GM04504 (cell line): ENCODE data around the gene SPPL3.
"Not testable (repeated sequence)": the region's sequence is repeated elsewhere in the genome, so short reads cannot be mapped to it uniquely, and the experiment has no call there.

Experiments used
- DNase-seq: peaks from one replicate; pipeline ENCODE4 v3.0.0-alpha.2; 2012; ENCODE audit warnings: low read depth

SPPL3 gene

DNA sequence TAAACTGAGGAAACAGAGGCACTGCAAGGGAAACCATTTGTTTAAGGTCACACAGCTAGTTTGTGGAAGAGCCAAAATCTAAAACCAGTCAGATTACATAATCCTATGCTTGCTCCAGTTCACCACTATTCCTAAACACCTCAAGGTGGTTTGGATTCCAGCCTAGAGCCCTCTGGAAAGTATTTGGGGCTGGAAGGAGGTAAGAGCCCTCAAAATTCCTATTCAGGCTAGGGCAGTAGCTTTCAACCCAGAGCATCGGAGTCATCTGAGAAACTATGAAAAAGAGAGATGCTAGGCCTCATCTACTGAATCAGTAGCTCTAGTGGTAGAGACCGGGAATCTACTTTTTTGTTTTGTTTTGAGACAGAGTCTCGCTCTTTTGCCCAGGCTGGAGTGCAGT, 16.0 kb upstream of the SPPL3 start:
- DNase-seq: no peak

DNA sequence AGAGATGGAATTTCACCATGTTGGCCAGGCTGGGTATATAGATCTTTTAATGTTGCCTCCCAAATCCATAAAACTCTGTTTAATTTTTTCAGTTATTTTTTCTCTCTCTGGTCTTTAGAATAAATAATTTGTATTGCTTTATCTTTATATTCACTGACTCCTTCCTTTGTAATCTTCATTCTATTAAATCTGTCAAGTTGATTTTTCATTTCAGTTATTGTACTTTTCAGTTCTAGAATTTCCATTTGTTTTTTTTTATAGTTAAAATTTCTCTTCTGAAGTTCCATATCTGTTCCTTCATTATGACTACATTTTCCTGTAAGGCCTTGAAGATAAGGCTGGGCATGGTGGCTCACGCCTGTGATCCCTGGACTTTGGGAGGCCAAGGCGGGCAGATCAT, 13.6 kb upstream of the SPPL3 start:
- DNase-seq: no peak

GRCh38 chr12:120916561-120916960, 12.4 kb upstream of the SPPL3 start:
- DNase-seq: no peak

GRCh38 chr12:120914794-120915193, 10.6 kb upstream of the SPPL3 start:
- DNase-seq: no peak

GRCh38 chr12:120909633-120910298, 5.6 kb upstream of the SPPL3 start:
- DNase-seq: no peak

- DNase-seq: no peak
These were observed 1.8 kb upstream of the SPPL3 start for GRCh38 chr12:120905856-120906384.

DNA sequence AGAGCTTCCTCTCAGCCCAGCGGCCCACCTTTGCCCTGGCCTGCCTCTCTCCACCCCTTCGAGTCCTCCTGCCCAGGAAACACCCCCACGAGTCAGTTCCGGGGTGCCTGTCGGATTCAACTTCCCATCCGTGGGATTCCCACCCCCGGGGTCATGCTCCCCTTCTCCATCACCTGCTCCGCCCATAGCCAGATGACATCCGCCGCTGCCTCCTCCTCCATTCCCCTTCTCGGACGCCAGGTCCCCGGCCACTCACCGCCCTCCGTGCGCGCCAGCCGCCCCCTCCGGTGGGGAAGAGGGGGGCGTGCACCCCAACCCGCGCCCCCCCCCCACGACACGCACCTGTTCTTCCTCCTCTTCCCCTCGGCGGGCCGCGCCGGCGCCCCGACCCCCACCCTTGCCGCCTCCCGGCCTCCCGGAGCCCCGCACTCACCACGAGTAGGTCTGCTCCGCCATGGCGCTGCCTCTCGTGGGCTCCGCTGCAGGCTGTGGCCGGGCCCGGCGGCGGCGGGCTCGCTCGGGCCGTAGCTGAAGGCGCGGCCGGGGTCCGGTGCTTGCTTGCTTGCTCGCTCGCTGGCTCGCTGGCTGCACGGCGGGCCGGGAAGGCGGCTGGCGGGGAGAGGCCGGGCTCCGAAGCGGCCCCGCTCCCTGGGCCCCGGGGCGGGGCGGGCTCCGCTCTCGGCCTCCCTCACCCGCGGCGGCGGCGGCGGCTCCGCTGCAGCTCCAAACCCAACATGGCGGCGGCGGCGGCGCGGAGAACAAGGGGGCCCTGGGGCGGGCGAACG, 554 bp downstream of the SPPL3 start:
- DNase-seq: no peak

GRCh38 chr12:120902846-120903411, 1.2 kb downstream of the SPPL3 start:
- DNase-seq: no peak

GRCh38 chr12:120901818-120902217, 2.3 kb downstream of the SPPL3 start:
- no peak for DNase-seq

DNA sequence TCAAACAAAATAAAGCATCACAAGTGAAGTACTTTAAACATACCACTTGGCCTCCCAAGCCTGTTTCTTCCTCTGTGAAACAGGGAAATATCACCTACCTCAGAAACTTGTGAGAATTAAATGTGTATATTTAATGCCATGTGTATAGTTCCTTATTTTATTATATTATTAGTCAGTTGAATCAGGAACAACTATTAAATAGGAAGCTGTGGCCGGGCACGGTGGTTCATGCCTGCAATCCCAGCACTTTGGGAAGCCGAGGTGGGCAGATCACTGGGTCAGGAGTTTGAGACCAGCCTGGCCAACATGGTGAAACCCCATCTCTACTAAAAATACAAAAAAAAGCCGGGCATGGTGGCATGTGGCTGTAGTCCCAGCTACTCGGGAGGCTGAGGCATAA, 3.1 kb downstream of the SPPL3 start:
- DNase-seq: not testable (repeated sequence)

DNA sequence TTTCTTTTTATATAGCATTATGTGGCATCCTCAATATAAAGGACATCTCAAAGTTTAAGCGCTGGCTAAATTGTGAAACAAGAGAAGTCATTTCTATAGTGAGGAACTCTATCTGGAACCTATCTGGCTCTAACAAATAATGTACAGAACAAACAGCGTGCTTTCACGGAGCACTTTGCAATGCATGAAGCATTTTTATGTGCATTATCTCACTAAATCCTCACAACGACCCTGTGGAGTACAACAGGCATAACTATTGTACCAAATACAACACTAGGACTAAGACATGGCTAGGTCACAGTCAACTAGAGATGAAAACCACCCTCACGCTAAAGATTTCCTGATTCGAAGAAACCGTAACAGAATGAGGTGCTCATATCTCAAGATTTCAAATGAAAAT, 8.6 kb downstream of the SPPL3 start:
- no peak for DNase-seq

- no peak for DNase-seq
These were observed 11.9 kb downstream of the SPPL3 start for GRCh38 chr12:120892265-120892664.

- DNase-seq: no peak
These were observed 13.2 kb downstream of the SPPL3 start for GRCh38 chr12:120890963-120891362.

DNA sequence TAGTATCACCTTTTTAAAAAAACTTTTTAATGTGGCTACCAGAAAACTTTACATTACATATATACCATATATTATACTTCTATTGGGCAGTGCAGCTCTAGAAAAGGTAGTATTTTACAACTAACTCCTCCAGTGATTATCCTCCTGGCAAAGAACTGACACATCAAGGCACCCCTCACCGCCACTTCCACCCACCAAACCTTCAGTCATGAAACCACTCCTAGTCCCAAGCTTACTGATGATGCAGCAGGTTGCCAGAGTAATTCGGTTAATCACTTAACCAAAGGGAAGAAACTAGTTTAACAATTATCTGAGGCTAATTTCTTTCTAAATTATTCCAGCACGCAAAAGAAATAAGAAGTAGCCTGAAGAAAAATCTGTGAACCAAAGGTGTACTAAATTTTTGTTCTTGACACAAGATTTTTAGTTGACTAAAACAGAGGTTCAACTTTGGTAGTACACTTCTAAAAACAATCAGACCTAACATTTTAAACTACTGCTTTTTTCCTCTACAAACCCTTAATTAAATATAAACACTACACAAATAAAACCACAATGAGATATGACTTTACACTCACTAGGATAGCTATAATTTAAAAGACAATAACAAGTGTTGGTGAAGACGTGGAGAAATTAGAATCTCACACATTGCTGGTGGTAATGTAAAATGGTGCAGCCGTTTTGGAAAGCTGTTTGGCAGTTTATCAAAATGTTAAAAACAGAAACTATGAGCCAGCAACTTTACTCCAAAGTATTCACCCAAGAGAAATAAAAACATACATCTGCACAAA, 16.7 kb downstream of the SPPL3 start:
- DNase-seq: no peak

DNA sequence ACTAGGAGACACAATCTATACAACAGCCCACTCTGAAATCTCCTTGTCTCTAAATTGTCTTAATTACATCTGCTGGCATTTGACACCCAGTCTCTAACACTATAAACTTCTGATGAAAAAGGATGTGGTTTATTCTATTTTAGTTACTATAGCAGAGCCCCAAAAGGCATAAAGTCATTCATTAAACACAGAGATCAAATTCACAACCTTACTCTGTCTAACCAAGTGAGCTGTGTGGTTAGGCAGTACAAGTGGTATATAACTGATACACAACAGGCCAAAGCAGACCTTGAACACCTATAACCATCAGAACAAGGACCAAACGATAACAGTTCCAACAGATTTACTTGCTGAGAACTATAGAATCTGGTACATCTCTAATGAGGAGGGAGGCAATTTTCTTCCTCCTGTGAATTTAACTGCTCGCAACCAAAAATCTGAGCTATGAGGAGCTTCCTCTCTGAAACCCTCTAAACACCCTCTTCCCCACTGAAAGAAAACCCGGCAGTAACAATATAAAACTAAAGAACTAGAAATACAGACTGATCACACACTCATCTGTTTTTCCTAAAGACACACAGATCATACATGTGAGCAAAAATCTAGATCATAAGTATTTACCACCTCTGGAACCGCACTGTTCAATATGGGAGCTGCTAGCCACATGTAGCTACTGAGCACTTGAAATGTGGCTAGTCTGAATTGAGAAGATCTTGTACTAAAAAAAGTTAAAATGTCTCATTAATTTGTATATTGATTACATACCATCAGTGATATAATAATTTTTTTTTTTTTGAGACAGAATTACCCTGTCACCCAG, 17.7 kb downstream of the SPPL3 start:
- DNase-seq: no peak

- DNase-seq: no peak
These were observed 18.6 kb downstream of the SPPL3 start for GRCh38 chr12:120885521-120885920.

GRCh38 chr12:120884644-120885043, 19.5 kb downstream of the SPPL3 start:
- DNase-seq: no peak

DNA sequence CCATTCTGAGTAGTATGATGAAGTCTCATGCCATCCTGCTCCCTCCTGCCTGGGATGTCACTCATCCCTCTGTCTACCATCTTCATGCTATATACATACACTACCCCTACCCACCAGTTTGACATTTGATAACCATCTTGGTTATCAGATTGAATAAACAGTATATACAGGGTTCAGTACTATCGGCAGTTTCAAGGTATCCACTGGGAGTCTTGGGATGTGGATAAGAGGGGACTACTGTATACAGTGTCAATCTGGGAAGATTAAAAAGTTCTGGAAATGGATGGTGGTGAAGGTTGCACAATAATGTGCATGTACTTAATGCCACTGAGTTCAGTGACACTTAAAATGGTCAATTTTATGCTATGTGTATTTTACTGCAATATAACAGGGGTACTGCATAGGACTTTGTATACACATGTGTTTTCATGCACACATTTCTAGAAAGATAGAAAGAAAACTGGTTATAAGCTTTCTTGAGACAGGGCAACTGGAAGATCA, 22.1 kb downstream of the SPPL3 start:
- no peak for DNase-seq

GRCh38 chr12:120879718-120880300, 24.3 kb downstream of the SPPL3 start:
- DNase-seq: no peak

- DNase-seq: no peak
These were observed 25.1 kb downstream of the SPPL3 start for GRCh38 chr12:120879102-120879501.
